ENCODE data around the gene SEPTIN8.

DNA sequence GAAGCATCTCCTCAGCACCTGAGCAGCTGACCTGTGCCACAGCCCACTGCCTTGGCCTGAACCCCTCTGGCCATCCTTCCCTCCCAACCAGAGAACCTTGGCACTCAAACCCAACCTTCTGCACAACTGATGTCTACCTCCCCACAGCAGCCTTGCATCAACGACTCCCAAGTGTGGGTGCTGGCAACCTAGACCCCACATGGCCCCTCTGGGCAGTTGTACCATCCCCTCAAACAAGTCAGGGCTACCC, 10.3 kb downstream of the SEPTIN8 start:
- no peak for TF ChIP-seq FOXK2 (IDR thresholded peaks at IDR 0.05)
- no peak for TF ChIP-seq CTBP1 (IDR thresholded peaks at IDR 0.05; ENCODE audit: borderline replicate concordance)
- TF ChIP-seq BHLHE40 (IDR thresholded peaks at IDR 0.05; ENCODE audit: borderline replicate concordance), result no peak

Data from HEK293T (cell line).